HL-60 (cell line): ENCODE results near the gene EMP2.

ENCODE experiments used
- DNase-seq, 2 experiments: peaks; one replicate each; pipeline ENCODE4 v3.0.0-alpha.2; 2010 to 2020; ENCODE audit warnings: low read depth in 1 of 2, low spot score in 1 of 2
- H3K27ac ChIP-seq: fragments of 250-450 bp; sonication (Bioruptor Pico); replicated peaks from 2 replicates; pipeline ENCODE4 v1.5.1; 2020; ENCODE audit warnings: mild to moderate bottlenecking, moderate library complexity
- H3K27me3 ChIP-seq: fragments of 250-450 bp; sonication (Bioruptor Pico); 2 replicates; pipeline ENCODE4 v1.5.1; 2021; ENCODE audit warnings: mild to moderate bottlenecking, moderate library complexity; ENCODE audit not compliant: insufficient read depth, poor library complexity, severe bottlenecking
- H3K4me3 ChIP-seq: replicated peaks from 2 replicates; pipeline ENCODE4 v1.5.1; 2011; ENCODE audit warnings: mild to moderate bottlenecking, control low read depth, low read length; ENCODE audit not compliant: insufficient read depth
- GABPA ChIP-seq: IDR thresholded peaks from 2 replicates; pipeline ENCODE4 v1.6.1; 2012; ENCODE audit warnings: low read depth
- POLR2AphosphoS5 ChIP-seq: IDR thresholded peaks from 2 replicates; pipeline ENCODE4 v1.6.1; 2012; ENCODE audit warnings: low read depth
- SPI1 ChIP-seq: IDR thresholded peaks from 2 replicates; pipeline ENCODE4 v1.6.1; 2012; ENCODE audit warnings: low read depth, mild to moderate bottlenecking, borderline replicate concordance
- TF ChIP-seq, protein P1 (sequence below): IDR thresholded peaks from 2 replicates; pipeline ENCODE4 v1.6.1; 2012; ENCODE audit warnings: low read depth; ENCODE audit not compliant: insufficient replicate concordance
- TF ChIP-seq, protein P2 (sequence below): IDR thresholded peaks from one replicate; pipeline ENCODE4 v1.5.1; 2011; ENCODE audit warnings: low read length, control low read depth, inconsistent platforms; ENCODE audit not compliant: insufficient read depth

The EMP2 gene

DNA sequence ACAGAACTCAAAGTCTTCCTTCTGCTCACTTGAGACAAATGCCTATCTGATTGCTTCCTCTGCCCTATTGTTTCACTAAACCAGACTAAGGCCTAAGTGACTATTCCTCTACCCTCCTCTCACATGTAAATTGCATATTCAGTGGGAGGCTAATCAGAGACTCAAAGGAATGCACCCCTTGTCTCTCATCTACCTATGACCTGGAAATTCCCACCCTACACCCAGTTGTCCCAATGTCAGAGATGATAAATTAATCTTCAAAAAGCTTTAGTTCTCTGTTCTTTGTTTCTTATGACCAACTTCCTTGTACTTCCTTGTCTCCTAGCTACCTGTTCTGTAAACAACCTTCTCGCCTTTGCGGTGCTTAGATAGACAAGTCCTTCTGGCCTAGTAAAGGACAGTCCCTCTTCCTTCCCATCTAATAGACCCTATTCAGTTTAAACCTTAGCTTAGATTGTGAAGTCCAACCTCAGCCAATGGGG is 76.0 kb downstream of the EMP2 start:
- TF ChIP-seq POLR2AphosphoS5: no peak
- TF ChIP-seq, protein P1, sequence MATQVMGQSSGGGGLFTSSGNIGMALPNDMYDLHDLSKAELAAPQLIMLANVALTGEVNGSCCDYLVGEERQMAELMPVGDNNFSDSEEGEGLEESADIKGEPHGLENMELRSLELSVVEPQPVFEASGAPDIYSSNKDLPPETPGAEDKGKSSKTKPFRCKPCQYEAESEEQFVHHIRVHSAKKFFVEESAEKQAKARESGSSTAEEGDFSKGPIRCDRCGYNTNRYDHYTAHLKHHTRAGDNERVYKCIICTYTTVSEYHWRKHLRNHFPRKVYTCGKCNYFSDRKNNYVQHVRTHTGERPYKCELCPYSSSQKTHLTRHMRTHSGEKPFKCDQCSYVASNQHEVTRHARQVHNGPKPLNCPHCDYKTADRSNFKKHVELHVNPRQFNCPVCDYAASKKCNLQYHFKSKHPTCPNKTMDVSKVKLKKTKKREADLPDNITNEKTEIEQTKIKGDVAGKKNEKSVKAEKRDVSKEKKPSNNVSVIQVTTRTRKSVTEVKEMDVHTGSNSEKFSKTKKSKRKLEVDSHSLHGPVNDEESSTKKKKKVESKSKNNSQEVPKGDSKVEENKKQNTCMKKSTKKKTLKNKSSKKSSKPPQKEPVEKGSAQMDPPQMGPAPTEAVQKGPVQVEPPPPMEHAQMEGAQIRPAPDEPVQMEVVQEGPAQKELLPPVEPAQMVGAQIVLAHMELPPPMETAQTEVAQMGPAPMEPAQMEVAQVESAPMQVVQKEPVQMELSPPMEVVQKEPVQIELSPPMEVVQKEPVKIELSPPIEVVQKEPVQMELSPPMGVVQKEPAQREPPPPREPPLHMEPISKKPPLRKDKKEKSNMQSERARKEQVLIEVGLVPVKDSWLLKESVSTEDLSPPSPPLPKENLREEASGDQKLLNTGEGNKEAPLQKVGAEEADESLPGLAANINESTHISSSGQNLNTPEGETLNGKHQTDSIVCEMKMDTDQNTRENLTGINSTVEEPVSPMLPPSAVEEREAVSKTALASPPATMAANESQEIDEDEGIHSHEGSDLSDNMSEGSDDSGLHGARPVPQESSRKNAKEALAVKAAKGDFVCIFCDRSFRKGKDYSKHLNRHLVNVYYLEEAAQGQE: no peak
- no peak for DNase-seq

DNA sequence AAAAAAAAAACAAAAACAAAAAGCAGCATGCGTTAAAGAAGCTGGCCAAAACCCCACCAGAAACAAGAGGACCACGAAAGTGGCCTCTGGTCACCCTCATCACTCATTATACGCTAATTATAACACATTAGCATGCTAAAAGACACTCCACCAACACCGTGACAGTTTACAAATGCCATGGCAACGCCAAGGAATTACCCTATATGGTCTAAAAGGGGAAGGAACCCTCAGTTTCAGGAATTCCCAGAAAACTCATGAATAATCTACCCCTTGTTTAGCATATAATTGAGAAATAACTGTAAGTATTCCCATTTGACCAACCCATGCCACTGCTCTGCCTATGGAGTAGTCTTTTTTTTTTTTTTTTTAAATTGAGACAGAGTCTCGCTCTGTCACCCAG is 77.6 kb downstream of the EMP2 start:
- no peak for DNase-seq
- Histone ChIP-seq H3K4me3 (no peak overlapping the region), H3K27me3 (no peaks in the 10 kb centered on the region), H3K27ac (no peak overlapping the region)
- TF ChIP-seq GABPA: no peak
- no peak for TF ChIP-seq POLR2AphosphoS5
- TF ChIP-seq SPI1: no peak

More for the DNA sequence above, 76.0 kb downstream of the EMP2 start:
- no peak overlapping the region for H3K4me3 ChIP-seq
- no peaks in the 10 kb centered on the region for H3K27me3 ChIP-seq
- no peak overlapping the region for H3K27ac ChIP-seq

DNA sequence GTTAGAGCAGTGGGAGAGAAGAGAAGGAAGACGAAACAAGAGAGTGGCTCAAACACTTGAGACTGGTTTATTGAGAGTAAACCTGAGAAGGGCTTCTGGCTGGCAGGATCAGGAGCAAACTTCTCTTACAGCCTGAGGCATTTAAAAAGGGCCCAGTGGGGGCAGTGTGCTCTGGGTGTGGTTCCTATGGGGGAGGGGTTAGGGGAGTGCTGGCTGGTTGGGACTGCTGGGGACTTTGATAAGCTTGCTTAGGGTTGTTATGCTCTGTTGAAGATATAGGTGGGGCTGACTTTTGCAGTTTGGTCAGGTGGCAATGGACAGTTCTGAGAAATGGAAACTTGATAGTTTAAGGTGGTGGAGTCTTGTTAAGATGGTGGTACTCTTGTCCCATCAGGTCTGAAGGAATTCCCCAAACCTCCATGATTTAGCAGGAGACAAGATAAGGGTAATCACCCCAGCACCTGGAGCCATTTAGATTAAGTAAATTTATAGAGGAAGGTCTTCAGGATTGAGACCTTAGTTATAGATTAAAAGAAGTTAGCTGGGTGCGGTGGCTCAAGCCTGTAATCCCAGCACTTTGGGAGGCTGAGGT is 79.3 kb downstream of the EMP2 start:
- Histone ChIP-seq H3K27me3 (no peaks in the 10 kb centered on the region), H3K27ac (no peak overlapping the region), H3K4me3 (no peak overlapping the region)
- TF ChIP-seq GABPA (no peak), SPI1 (no peak)
- TF ChIP-seq, protein P1: no peak
- TF ChIP-seq, protein P2, sequence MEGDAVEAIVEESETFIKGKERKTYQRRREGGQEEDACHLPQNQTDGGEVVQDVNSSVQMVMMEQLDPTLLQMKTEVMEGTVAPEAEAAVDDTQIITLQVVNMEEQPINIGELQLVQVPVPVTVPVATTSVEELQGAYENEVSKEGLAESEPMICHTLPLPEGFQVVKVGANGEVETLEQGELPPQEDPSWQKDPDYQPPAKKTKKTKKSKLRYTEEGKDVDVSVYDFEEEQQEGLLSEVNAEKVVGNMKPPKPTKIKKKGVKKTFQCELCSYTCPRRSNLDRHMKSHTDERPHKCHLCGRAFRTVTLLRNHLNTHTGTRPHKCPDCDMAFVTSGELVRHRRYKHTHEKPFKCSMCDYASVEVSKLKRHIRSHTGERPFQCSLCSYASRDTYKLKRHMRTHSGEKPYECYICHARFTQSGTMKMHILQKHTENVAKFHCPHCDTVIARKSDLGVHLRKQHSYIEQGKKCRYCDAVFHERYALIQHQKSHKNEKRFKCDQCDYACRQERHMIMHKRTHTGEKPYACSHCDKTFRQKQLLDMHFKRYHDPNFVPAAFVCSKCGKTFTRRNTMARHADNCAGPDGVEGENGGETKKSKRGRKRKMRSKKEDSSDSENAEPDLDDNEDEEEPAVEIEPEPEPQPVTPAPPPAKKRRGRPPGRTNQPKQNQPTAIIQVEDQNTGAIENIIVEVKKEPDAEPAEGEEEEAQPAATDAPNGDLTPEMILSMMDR: no peak
- no peak for DNase-seq

DNA sequence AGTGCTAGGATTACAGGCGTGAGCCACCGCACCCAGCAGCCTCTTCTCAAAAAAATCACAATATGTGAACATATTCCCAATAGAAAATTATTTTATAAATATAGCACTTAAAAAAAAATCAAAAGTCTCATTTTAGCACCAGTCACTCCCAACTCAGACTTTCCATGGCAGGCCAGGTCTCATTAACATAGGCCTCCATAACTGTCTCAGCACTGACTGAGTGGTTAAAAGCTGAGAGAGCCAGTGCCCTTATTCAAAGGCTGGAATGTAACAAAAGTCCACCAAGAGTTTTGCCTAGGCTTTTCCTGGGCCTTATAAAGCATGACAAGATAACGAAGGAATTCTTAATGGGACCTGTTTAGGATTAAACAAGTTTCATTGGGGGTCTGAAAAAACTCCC is 79.8 kb downstream of the EMP2 start:
- Histone ChIP-seq H3K27me3 (no peaks in the 10 kb centered on the region), H3K27ac (no peak overlapping the region), H3K4me3 (no peak overlapping the region)
- no peak for TF ChIP-seq SPI1
- TF ChIP-seq, protein P2: no peak
- TF ChIP-seq, protein P1: no peak
- TF ChIP-seq POLR2AphosphoS5: no peak
- TF ChIP-seq GABPA: no peak
- DNase-seq: no peak
